HepG2 (cell line): ENCODE data around the gene UCK2. TPM values are rescaled to one million over a fixed set of nuclear protein-coding genes. Genes with fewer than 3 reads are reported as not detected.
"Not testable (repeated sequence)": the region's sequence is repeated elsewhere in the genome, so short reads cannot be mapped to it uniquely, and the experiment has no call there.

Experiments used
- ATAC-seq: fragments of 200-7000 bp; cut with Tn5 transposase; 3 replicates; pipeline ENCODE4 v1.9.1; 2020; ENCODE audit warnings: mild to moderate bottlenecking, moderate library complexity
- BruUV-seq: library from RNA; stranded (reverse); fragments of 400-500 nt; replicated peaks from 2 replicates; lab custom pipeline; 2021; lab: Mats Ljungman, UMichigan
- CTCF ChIA-PET: fragments of 300-600 bp; formaldehyde crosslinking; extraction: SDS; loops from one replicate; lab custom pipeline; 2021; ENCODE audit warnings: low total read pairs, inconsistent platforms, low intra/inter-chr PET ratio; lab: Yijun Ruan, JAX
- POLR2A ChIA-PET: fragments of 350-600 bp; sonication (Branson Sonifier 250); formaldehyde crosslinking; loops from one replicate; lab custom pipeline; 2020; ENCODE audit warnings: antibody characterized with exemption, inconsistent platforms; lab: Yijun Ruan, JAX
- DNase-seq: peaks from one replicate; pipeline ENCODE4 v3.0.0-alpha.2; 2015; ENCODE audit warnings: low spot score
- FAIRE-seq: peaks from 3 replicates; lab custom pipeline; 2011; peaks lifted over from hg19 to GRCh38; lab: Jason Lieb, UNC
- H2AFZ ChIP-seq: one replicate; pipeline ENCODE4 v1.6.1; 2011; ENCODE audit warnings: low read length, inconsistent platforms
- H3K27ac ChIP-seq: fragments of 300-600 bp; 3 replicates; pipeline ENCODE4 v1.8.0; 2011; ENCODE audit warnings: mixed run types, mild to moderate bottlenecking, mixed read lengths, low read length, inconsistent platforms; ENCODE audit not compliant: insufficient read depth; ENCODE audit errors: extremely low read length
- H3K27me3 ChIP-seq, 2 experiments: fragments of 200-600 bp in 1 of 2; 2 replicates in 1 of 2; 3 replicates in 1 of 2; pipeline versions ENCODE4 v1.6.0 to v1.8.0; 2011; ENCODE audit warnings: low read length in 2 of 2, mild to moderate bottlenecking in 2 of 2, moderate library complexity in 2 of 2, inconsistent platforms in 1 of 2; ENCODE audit not compliant: insufficient read depth in 2 of 2, control insufficient read depth in 1 of 2
- H3K36me3 ChIP-seq, 2 experiments: fragments of 200-600 bp in 1 of 2; replicated peaks in 1 of 2; 2 replicates in 1 of 2; 3 replicates in 1 of 2; pipeline versions ENCODE4 v1.5.1 to v1.8.0; 2011; ENCODE audit warnings: low read length in 2 of 2, inconsistent platforms in 1 of 2; ENCODE audit not compliant: insufficient read depth in 2 of 2, control insufficient read depth in 1 of 2
- H3K4me1 ChIP-seq: 2 replicates; pipeline ENCODE4 v1.5.1; 2012; ENCODE audit warnings: low read length, inconsistent platforms; ENCODE audit not compliant: insufficient read depth
- H3K4me2 ChIP-seq: 2 replicates; pipeline ENCODE4 v1.6.0; 2011; ENCODE audit warnings: low read depth, low read length, inconsistent platforms
- H3K4me3 ChIP-seq, 3 experiments: fragments of 200-600 bp in 1 of 3; sonication (generic), shearing (Covaris generic) in 1 of 3; replicated peaks in 1 of 3; 2 replicates each; pipeline ENCODE4 v1.5.1; 2011 to 2016; ENCODE audit warnings: low read length in 3 of 3, inconsistent platforms in 2 of 3, low read depth in 2 of 3, mild to moderate bottlenecking in 2 of 3, control low read depth in 1 of 3, mixed read lengths in 1 of 3; ENCODE audit not compliant: insufficient read depth in 1 of 3
- H3K79me2 ChIP-seq: one replicate; pipeline ENCODE4 v1.6.1; 2011; ENCODE audit warnings: low read length, inconsistent platforms; ENCODE audit not compliant: insufficient read depth
- H3K9ac ChIP-seq: 2 replicates; pipeline ENCODE4 v1.6.0; 2011; ENCODE audit warnings: mild to moderate bottlenecking, low read depth, low read length, inconsistent platforms; ENCODE audit not compliant: insufficient read depth
- H3K9me3 ChIP-seq: 2 replicates; pipeline ENCODE4 v1.5.1; 2012; ENCODE audit warnings: mild to moderate bottlenecking, low read length
- H4K20me1 ChIP-seq: 2 replicates; pipeline ENCODE4 v1.6.0; 2011; ENCODE audit warnings: inconsistent platforms, mild to moderate bottlenecking, low read length, moderate library complexity; ENCODE audit not compliant: insufficient read depth
- CBX2 ChIP-seq, 2 experiments: fragments of 200-600 bp in 1 of 2; sonication (generic); formaldehyde crosslinking in 1 of 2; IDR thresholded peaks; 2 replicates each; pipeline versions ENCODE4 v1.7.0 to v1.8.1; 2018 to 2022; ENCODE audit warnings: low read depth in 2 of 2, low read length in 1 of 2, mild to moderate bottlenecking in 1 of 2, missing genetic modification reagents in 1 of 2
- IRF2 ChIP-seq: IDR thresholded peaks from 2 replicates; pipeline ENCODE4 v1.6.1; 2018; ENCODE audit warnings: missing genetic modification reagents, missing compliant biosample characterization
- PBX3 ChIP-seq: sonication (generic); formaldehyde crosslinking; IDR thresholded peaks from 2 replicates; pipeline ENCODE4 v1.8.1; 2023; ENCODE audit warnings: missing genetic modification reagents, inconsistent platforms, borderline replicate concordance
- PRDM4 ChIP-seq: sonication (generic); formaldehyde crosslinking; IDR thresholded peaks from 2 replicates; pipeline ENCODE4 v1.9.0; 2021; ENCODE audit warnings: missing genetic modification reagents, borderline replicate concordance
- TCF7 ChIP-seq: sonication (generic); IDR thresholded peaks from 2 replicates; pipeline ENCODE4 v1.6.1; 2016; ENCODE audit warnings: antibody characterized with exemption, low read depth
- ZNF33B ChIP-seq: sonication (generic); formaldehyde crosslinking; IDR thresholded peaks from 2 replicates; pipeline ENCODE4 v1.5.1; 2020; ENCODE audit warnings: mild to moderate bottlenecking, missing genetic modification reagents
- WGBS: methylation state at CpG from one replicate; pipeline ENCODE4 v1.1.6; 2017; ENCODE audit warnings: low lambda C conversion rate; 5-methylcytosine and 5-hydroxymethylcytosine counted together
- in situ Hi-C: cut with HindIII; loops from 2 replicates; pipeline ENCODE4 v1.10.0; 2017; ENCODE audit warnings: low pct_unique_long_range_greater_than_20kb; ENCODE audit not compliant: extremely low pct_ligation_motif_present
- intact Hi-C: fragments of 100-400 bp; cut with micrococcal nuclease; formaldehyde crosslinking; loops from one replicate; pipeline ENCODE4 v1.10.0; 2022; ENCODE audit not compliant: unreplicated experiment
- polyA plus RNA-seq, 8 experiments: library from polyadenylated mRNA; depleted of rRNA in 3 of 8; stranded (reverse) in 7 of 8; unstranded in 1 of 8; fragments of >200 nt; fragmentation: Illumina TruSeq in 4 of 8; extraction: Trizol in 4 of 8; gene quantifications; 2 replicates each; pipeline versions ENCODE4 v1.2.1 to v1.2.3, GENCODE V29; 2011 to 2016; ENCODE audit warnings: low read depth in 4 of 8, missing spikeins in 1 of 8, mixed read lengths in 1 of 8; ENCODE audit not compliant: insufficient read depth in 1 of 8
- total RNA-seq, 5 experiments: library from RNA; depleted of rRNA; stranded (reverse); fragments of >200 nt; fragmentation: Illumina TruSeq; extraction: Trizol; gene quantifications; 2 replicates each; pipeline ENCODE4 v1.2.3, GENCODE V29; 2016; ENCODE audit warnings: low read depth in 1 of 5

The UCK2 gene
- total and polyA plus RNA-seq, 2 of the 13 experiments (the other 11 are each of a cell fraction or from before 2014, with no cell fraction given): 64.3 to 78.0 TPM

- no peak for TF ChIP-seq PRDM4 (CRISPR knock-in tag)
- TF ChIP-seq ZNF33B: no peak
- TF ChIP-seq IRF2 (CRISPR knock-in tag): no peak
- no peak for TF ChIP-seq TCF7
- no peak for TF ChIP-seq CBX2 (IDR thresholded peaks at IDR 0.05; ENCODE audit: low read depth, low read length)
- no peak for TF ChIP-seq CBX2 (CRISPR knock-in tag; IDR thresholded peaks at IDR 0.05; ENCODE audit: low read depth)
- no peak for TF ChIP-seq PBX3 (CRISPR knock-in tag)
Measured at GRCh38 chr1:165799387-165799786, 28.0 kb upstream of the UCK2 start (continued).

- H3K9me3 ChIP-seq, CTCF ChIA-PET, H2AFZ ChIP-seq, H3K27ac ChIP-seq, H3K4me3 ChIP-seq, H3K79me2 ChIP-seq, H4K20me1 ChIP-seq, H3K27me3 ChIP-seq, intact Hi-C loops, FAIRE-seq, ATAC-seq, H3K36me3 ChIP-seq, H3K9ac ChIP-seq, BruUV-seq, DNase-seq, in situ Hi-C loops, H3K4me2 ChIP-seq, H3K4me1 ChIP-seq, POLR2A ChIA-PET: not testable (repeated sequence)
- WGBS: 10% methylated on average over 1 of the region's 1 CpG
Measured at GRCh38 chr1:165804513-165804912, 22.9 kb upstream of the UCK2 start.
